Gastroesophageal sphincter (tissue), 3 donors: ENCODE results near the gene MAB21L2.

Source experiments
- CTCF ChIP-seq, 4 experiments: fragments of 200-600 bp in 2 of 4; fragments of 450-650 bp in 2 of 4; sonication (generic) in 1 of 4; IDR thresholded peaks; one replicate each; pipeline ENCODE4 v1.5.1; 2017 to 2019; ENCODE audit warnings: antibody characterized with exemption in 4 of 4, mild to moderate bottlenecking in 2 of 4, moderate library complexity in 2 of 4
- POLR2A ChIP-seq, 2 donors: fragments of 450-650 bp; IDR thresholded peaks; one replicate each; pipeline ENCODE4 v1.6.1; 2017; ENCODE audit warnings: antibody characterized with exemption in 2 of 2, mild to moderate bottlenecking in 2 of 2, moderate library complexity in 1 of 2

- TF ChIP-seq POLR2A (IDR thresholded peaks at IDR 0.05) (no peak), CTCF (IDR thresholded peaks at IDR 0.05) (no peak)
Measured at GRCh38 chr4:150585611-150586010, 3.7 kb downstream of the MAB21L2 start.
